Posterior cingulate gyrus (tissue), 11 donors: ENCODE data around the gene CCDC192.

Experiments used
- DNase-seq, 10 donors: peaks; one replicate each; pipeline versions ENCODE4 v3.0.0 to v3.0.0-alpha.2; 2020 to 2021; ENCODE audit warnings: mixed read lengths in 3 of 10
- intact Hi-C: fragments of 100-400 bp; cut with DNase I; formaldehyde crosslinking; loops from one replicate; pipeline ENCODE4 v1.15.1; 2023

CCDC192 gene

DNA sequence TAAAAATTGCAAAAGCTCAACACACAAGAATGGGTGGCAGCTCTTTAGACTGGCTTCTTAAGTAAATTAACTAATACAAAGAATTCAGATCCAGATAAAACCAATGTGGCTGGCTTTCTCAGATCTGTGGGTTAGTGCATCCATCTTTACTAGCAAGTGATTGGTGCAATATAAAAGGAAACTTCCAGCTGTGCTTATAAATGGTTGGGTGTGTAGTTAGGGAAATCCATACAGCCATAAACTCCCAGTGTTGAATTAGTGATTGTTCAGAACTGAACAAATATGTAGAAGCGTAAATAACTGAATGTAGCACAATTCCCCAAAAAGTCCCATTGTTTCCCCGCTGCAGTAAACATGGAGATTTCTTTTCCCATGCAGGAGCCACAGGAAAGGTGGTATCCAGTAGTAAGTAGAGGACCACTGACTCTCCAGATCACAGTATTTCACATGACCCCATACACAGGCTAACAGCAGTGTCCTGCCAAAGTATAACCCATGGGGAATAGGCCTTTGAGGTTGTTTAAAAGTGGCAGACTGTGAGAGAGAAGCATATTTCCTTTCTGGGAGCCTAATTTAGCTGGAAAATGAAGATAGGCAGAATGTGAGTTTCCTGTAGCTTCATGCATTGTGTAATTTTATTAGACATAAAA is 207.2 kb downstream of the CCDC192 start:
- no peak for DNase-seq
- intact Hi-C loops = no loop called here

DNA sequence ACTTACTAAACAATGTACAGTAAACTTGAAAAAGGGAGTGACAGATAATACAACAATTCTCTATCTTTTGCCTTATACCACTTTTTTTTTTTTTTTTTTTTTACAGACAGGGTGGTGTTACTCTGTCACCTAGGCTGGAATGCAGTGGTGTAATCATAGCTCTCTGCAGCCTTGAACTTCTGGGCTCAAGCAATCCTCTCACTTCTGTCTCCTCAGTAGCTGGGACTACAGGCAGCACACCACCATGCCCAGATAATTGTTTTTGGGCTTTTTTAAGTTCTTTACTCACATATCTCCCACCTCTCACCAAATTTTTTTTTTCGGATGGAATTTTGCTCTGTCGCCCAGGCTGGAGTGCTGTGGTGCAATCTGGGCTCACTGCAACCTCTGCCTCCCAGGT is 208.4 kb downstream of the CCDC192 start:
- DNase-seq = no peak
- intact Hi-C loops = no loop called here

DNA sequence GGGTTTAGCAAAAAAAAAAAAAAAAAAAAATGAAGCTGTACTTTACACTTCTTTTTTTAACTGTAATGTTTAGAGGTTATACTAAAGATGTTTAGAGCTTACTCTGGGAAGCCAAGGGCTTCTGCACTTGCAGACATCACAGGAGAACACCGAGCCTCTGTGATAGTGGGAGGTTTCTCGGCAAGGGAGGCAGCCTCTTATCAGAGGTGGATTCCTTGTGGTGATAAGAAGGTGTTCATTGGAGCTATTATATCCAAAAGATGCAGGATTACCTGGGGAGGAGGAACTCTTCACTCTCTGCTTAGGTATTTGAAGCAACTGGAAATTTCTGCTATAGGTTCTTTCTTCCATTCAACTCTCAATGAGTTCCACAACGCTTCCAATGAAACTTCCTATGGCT is 209.2 kb downstream of the CCDC192 start:
- intact Hi-C loops = no loop called here
- no peak for DNase-seq

GRCh38 chr5:127916885-127917573 is 213.8 kb downstream of the CCDC192 start:
- intact Hi-C loops = no loop called here
- no peak for DNase-seq

GRCh38 chr5:127919006-127919796 is 216.0 kb downstream of the CCDC192 start:
- DNase-seq = no peak
- intact Hi-C loops = no loop called here

- no peak for DNase-seq
- intact Hi-C loops = no loop called here
Measured at GRCh38 chr5:127919818-127920217, 216.6 kb downstream of the CCDC192 start.

- no peak for DNase-seq
- intact Hi-C loops = no loop called here
Measured at GRCh38 chr5:127920936-127921335, 217.7 kb downstream of the CCDC192 start.

GRCh38 chr5:127922603-127923002 is 219.4 kb downstream of the CCDC192 start:
- intact Hi-C loops = loop anchor here (1.0 kb wide), 1 partner anchor 20 kb away; no protein-coding TSS in a partner anchor
- no peak for DNase-seq

DNA sequence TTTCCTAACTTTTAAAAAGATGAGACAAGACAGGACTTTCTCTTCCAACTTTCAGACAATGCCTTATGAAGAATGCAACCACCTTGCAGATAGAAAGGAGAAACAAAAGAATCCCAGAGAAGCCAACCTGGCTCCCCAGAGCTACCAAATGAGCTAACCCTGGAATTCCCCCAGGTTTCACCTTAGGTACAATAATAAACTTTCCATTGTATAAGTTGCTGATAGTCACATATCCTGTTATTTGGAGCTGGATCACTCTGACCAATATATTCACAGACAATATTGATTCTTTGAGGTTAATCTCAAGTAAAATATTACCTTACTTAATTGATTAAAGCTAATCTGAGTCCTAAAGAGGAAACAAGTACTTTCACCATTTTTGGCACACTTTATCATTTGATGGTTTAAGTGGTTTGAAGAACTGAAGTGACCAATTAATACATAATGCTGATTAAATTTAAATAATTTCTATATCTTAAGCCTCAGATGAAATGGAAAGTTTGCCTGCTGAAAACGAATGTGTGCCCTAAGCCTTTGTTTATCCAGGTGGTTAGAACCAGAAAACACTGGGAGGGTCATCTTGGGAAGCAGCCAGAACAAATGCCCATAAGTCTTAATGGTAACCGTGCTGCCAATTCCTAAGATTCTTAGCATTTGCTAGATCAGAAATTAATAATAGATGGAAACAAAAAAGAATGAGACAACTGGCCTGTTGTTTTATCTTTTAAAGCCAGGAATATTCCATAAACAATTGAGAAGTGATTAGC is 220.8 kb downstream of the CCDC192 start:
- DNase-seq = no peak
- intact Hi-C loops = loop anchor here (1.0 kb wide), 1 partner anchor 18 kb away; no protein-coding TSS in a partner anchor

DNA sequence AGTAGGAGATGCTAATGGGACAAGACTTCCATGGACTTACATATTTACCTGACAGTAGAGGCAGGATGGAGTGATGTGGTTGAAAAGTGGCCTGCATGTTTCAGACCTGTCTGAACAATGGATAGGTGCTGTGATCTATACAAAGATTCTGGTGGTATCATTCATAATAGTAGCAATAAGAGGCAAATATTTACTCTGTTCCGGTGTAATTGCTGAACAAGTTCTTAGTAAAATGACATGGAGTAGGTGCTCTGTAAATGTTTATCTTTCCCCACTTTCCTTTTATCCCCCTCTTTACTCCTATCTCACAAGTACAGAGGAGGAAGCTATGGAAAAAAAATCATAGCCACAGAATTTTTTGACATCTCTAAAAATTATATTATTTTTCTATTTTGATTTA is 221.4 kb downstream of the CCDC192 start:
- intact Hi-C loops = no loop called here
- DNase-seq = no peak

- intact Hi-C loops = no loop called here
- no peak for DNase-seq
Measured at GRCh38 chr5:127925916-127926315, 222.7 kb downstream of the CCDC192 start.

GRCh38 chr5:127926974-127927373 is 223.8 kb downstream of the CCDC192 start:
- DNase-seq = no peak
- intact Hi-C loops = no loop called here

- no peak for DNase-seq
- intact Hi-C loops = no loop called here
Measured at GRCh38 chr5:127928053-127928452, 224.9 kb downstream of the CCDC192 start.

- no peak for DNase-seq
- intact Hi-C loops = no loop called here
Measured at GRCh38 chr5:127930311-127930710, 227.1 kb downstream of the CCDC192 start.

GRCh38 chr5:127931396-127931795 is 228.2 kb downstream of the CCDC192 start:
- intact Hi-C loops = no loop called here

DNA sequence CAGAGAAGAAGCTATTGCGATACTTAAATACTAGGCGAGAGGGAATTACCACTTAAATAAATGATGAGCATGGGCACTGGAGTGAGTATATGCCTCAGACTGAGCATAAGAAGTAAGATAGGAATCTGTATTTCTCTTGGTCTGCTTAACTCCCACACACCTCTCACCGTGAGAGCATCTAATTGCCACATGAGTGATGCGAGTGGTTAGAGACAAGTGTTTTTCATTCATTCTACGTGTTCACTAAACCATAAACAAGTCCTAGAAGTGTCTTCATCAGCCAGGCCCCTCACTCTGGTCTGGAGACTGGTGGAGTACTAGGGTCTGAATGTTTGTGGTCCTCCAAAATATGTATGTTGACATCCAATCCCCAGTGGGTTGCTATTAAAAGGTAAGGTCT is 230.2 kb downstream of the CCDC192 start:
- intact Hi-C loops = no loop called here
- DNase-seq = no peak

More at GRCh38 chr5:127931396-127931795, 228.2 kb downstream of the CCDC192 start:
- DNase-seq = no peak

DNA sequence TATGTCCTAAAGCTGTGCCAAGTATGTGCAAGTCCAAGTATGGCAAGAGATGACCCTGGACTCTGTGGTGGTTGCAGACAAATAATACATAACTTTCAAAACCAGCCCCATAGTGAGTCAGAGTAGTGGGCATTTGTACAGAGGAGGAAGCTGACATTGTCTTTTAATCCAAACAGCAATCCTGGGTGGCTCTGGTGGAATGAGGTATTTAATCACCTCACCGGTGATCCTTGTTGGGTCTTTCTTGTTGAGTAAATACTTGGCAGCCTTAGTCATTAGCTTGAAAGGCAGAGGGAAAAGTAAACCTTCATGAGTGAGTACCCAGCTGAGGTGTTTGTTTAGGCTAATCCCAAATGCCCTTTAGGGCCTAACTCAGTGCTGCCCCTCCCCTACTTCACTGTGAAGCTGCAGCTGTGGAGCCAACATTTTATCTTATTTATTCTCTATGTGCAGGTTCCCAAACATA is 231.6 kb downstream of the CCDC192 start:
- intact Hi-C loops = no loop called here
- DNase-seq = no peak

GRCh38 chr5:127935398-127935797 is 232.2 kb downstream of the CCDC192 start:
- no peak for DNase-seq
- intact Hi-C loops = no loop called here

- no peak for DNase-seq
Measured at GRCh38 chr5:127936439-127936972, 233.3 kb downstream of the CCDC192 start.

DNA sequence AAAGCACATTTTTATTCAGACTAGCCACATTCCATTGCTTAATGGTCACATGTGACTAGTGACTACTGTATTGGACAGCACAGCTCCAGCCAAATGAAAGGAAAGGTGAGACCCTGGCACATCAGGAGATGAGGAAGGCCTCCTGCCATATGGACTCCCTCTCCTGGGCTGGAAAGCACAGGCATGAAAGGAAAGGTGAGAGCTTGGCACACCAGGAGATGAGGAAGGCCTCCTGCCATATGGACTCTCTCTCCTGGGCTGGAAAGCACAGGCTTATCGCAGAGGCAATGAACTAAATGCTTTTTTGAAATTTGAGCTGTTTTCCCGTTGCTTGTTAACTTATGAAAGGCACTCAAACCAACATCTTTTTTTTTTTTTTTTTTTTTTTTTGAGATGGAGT is 235.6 kb downstream of the CCDC192 start:
- intact Hi-C loops = no loop called here
- DNase-seq = no peak

More at GRCh38 chr5:127936439-127936972, 233.3 kb downstream of the CCDC192 start:
- intact Hi-C loops = no loop called here
